ENCODE results near the gene MDC1. TPM values are rescaled to one million over a fixed set of nuclear protein-coding genes. Genes with fewer than 3 reads are reported as not detected.
A peak's percentile ranks its signal among the peaks of the same experiment; 100 is the strongest.

MDC1 gene
- total and polyA plus RNA-seq, 2 of the 13 experiments (the other 11 are each of a cell fraction or from before 2014, with no cell fraction given), result 8.4 to 14.0 TPM

DNA sequence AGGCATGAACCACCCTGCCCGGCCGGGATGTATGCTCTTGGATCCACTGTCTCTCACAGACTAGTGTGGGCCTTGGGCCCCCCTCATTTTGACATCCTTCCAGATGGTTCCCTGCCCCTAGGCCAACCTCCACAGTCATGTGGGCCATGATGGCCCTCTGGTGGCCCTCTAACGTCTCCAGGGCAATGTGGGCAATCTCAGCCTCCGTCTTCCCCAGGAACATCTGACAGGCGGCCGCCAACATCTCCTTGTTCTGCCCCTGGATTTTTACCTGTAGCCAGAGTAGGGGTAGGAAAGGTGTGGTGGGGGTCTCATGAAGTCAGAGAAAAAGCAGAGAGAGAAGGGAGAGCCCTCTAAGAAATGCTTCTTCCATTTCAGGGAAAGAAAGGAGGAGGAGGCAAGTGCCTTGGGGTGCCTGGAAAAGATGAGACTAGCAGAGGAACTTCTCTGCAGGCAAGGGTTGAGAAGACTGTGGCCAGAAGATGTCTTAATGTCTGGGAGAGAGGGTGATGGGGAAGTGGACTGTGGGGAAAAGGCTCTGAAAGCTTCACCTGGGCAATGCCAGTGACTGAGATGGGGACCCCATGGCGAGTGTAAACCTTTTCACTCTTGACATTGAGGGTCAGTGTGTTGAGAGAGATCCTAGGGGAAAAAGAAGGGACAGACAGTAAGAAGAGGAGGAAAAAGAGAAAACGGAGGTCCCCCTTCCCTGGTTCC lies 24.1 kb upstream of the MDC1 start:
- Histone ChIP-seq H4K20me1 (ENCODE audit: insufficient read depth, low read length) (peaks cover 15% of the 10 kb centered on the region), H3K4me1 (ENCODE audit: insufficient read depth, low read length) (peaks cover 71% of the 10 kb centered on the region), H2AFZ (ENCODE audit: low read length) (no peak overlapping the region), H3K9me3 (ENCODE audit: low read length) (no peaks in the 10 kb centered on the region), H3K36me3 (replicated peaks in 1 of 2; ENCODE audit: control insufficient read depth in 1 of 2, insufficient read depth in 2 of 2, low read length in 2 of 2) (peaks cover 9 to 29% of the 10 kb centered on the region in 2 experiments), H3K4me2 (ENCODE audit: low read depth, low read length) (peak overlapping the region; percentile 91), H3K79me2 (ENCODE audit: insufficient read depth, low read length) (peaks cover 24% of the 10 kb centered on the region), H3K9ac (ENCODE audit: insufficient read depth, low read depth, low read length) (peak overlapping the region; percentile 94), H3K4me3 (replicated peaks in 1 of 3; ENCODE audit: insufficient read depth in 1 of 3, low read depth in 2 of 3, low read length in 3 of 3) (peak overlapping the region; percentile 91 to 98 (median 98); a peak in 5 of 6 replicates), H3K27me3 (ENCODE audit: control insufficient read depth in 1 of 2, insufficient read depth in 2 of 2, low read length in 2 of 2) (no peaks in the 10 kb centered on the region; a peak in 1 of 5 replicates), H3K27ac (ENCODE audit: extremely low read length, insufficient read depth, low read length) (peak overlapping the region; percentile 81)
- POLR2A ChIA-PET, result interaction anchor here (0.6 to 16.9 kb wide), 18 partner anchors 7 to 126 kb away, joined by 3 to 414 read pairs (median 9); partner anchors contain the start of genes MDC1 and NRM
- no TSS peak for BruUV-seq (replicated peaks)
- FAIRE-seq (no peak), DNase-seq (ENCODE audit: low spot score) (no peak), ATAC-seq (no peak)
- WGBS (ENCODE audit: low lambda C conversion rate), result 86% methylated on average over 8 of the region's 8 CpGs
- in situ Hi-C loops (cut with HindIII; ENCODE audit: extremely low pct_ligation_motif_present, low pct_unique_long_range_greater_than_20kb), result loop anchor here (5.0 kb wide), 2 partner anchors 86 to 136 kb away; no protein-coding TSS in a partner anchor
- intact Hi-C loops (cut with micrococcal nuclease; ENCODE audit: unreplicated experiment), result no loop called here
- CTCF ChIA-PET (ENCODE audit: low intra/inter-chr PET ratio, low total read pairs), result no interaction called here
- TF ChIP-seq ZNF850 (CRISPR knock-in tag; conservative IDR thresholded peaks at IDR 0.05), result no peak
- TF ChIP-seq SIX4 (CRISPR knock-in tag; IDR thresholded peaks at IDR 0.05), result no peak
- TF ChIP-seq SIX1 (CRISPR knock-in tag; IDR thresholded peaks at IDR 0.05; ENCODE audit: borderline replicate concordance), result no peak
- no peak for TF ChIP-seq ZSCAN22 (CRISPR knock-in tag; IDR thresholded peaks at IDR 0.05)
- TF ChIP-seq, protein P1, sequence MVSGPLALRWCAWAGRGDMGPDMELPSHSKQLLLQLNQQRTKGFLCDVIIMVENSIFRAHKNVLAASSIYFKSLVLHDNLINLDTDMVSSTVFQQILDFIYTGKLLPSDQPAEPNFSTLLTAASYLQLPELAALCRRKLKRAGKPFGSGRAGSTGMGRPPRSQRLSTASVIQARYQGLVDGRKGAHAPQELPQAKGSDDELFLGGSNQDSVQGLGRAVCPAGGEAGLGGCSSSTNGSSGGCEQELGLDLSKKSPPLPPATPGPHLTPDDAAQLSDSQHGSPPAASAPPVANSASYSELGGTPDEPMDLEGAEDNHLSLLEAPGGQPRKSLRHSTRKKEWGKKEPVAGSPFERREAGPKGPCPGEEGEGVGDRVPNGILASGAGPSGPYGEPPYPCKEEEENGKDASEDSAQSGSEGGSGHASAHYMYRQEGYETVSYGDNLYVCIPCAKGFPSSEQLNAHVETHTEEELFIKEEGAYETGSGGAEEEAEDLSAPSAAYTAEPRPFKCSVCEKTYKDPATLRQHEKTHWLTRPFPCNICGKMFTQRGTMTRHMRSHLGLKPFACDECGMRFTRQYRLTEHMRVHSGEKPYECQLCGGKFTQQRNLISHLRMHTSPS (CRISPR knock-in tag; IDR thresholded peaks at IDR 0.05; ENCODE audit: low read depth), result no peak
- TF ChIP-seq KAT7 (CRISPR knock-in tag; IDR thresholded peaks at IDR 0.05; ENCODE audit: borderline replicate concordance), result no peak
- no peak for TF ChIP-seq MATR3 (CRISPR knock-in tag; IDR thresholded peaks at IDR 0.05)
- no peak for TF ChIP-seq ZNF230 (CRISPR knock-in tag; IDR thresholded peaks at IDR 0.05)
- TF ChIP-seq, protein P2, sequence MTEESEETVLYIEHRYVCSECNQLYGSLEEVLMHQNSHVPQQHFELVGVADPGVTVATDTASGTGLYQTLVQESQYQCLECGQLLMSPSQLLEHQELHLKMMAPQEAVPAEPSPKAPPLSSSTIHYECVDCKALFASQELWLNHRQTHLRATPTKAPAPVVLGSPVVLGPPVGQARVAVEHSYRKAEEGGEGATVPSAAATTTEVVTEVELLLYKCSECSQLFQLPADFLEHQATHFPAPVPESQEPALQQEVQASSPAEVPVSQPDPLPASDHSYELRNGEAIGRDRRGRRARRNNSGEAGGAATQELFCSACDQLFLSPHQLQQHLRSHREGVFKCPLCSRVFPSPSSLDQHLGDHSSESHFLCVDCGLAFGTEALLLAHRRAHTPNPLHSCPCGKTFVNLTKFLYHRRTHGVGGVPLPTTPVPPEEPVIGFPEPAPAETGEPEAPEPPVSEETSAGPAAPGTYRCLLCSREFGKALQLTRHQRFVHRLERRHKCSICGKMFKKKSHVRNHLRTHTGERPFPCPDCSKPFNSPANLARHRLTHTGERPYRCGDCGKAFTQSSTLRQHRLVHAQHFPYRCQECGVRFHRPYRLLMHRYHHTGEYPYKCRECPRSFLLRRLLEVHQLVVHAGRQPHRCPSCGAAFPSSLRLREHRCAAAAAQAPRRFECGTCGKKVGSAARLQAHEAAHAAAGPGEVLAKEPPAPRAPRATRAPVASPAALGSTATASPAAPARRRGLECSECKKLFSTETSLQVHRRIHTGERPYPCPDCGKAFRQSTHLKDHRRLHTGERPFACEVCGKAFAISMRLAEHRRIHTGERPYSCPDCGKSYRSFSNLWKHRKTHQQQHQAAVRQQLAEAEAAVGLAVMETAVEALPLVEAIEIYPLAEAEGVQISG (CRISPR knock-in tag; IDR thresholded peaks at IDR 0.05), result no peak
- TF ChIP-seq ZNF251 (CRISPR knock-in tag; IDR thresholded peaks at IDR 0.05), result no peak
- TF ChIP-seq XBP1 (CRISPR knock-in tag; IDR thresholded peaks at IDR 0.05), result no peak
- TF ChIP-seq, protein P3, sequence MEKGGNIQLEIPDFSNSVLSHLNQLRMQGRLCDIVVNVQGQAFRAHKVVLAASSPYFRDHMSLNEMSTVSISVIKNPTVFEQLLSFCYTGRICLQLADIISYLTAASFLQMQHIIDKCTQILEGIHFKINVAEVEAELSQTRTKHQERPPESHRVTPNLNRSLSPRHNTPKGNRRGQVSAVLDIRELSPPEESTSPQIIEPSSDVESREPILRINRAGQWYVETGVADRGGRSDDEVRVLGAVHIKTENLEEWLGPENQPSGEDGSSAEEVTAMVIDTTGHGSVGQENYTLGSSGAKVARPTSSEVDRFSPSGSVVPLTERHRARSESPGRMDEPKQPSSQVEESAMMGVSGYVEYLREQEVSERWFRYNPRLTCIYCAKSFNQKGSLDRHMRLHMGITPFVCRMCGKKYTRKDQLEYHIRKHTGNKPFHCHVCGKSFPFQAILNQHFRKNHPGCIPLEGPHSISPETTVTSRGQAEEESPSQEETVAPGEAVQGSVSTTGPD (CRISPR knock-in tag; IDR thresholded peaks at IDR 0.05), result no peak
- TF ChIP-seq, protein P4, sequence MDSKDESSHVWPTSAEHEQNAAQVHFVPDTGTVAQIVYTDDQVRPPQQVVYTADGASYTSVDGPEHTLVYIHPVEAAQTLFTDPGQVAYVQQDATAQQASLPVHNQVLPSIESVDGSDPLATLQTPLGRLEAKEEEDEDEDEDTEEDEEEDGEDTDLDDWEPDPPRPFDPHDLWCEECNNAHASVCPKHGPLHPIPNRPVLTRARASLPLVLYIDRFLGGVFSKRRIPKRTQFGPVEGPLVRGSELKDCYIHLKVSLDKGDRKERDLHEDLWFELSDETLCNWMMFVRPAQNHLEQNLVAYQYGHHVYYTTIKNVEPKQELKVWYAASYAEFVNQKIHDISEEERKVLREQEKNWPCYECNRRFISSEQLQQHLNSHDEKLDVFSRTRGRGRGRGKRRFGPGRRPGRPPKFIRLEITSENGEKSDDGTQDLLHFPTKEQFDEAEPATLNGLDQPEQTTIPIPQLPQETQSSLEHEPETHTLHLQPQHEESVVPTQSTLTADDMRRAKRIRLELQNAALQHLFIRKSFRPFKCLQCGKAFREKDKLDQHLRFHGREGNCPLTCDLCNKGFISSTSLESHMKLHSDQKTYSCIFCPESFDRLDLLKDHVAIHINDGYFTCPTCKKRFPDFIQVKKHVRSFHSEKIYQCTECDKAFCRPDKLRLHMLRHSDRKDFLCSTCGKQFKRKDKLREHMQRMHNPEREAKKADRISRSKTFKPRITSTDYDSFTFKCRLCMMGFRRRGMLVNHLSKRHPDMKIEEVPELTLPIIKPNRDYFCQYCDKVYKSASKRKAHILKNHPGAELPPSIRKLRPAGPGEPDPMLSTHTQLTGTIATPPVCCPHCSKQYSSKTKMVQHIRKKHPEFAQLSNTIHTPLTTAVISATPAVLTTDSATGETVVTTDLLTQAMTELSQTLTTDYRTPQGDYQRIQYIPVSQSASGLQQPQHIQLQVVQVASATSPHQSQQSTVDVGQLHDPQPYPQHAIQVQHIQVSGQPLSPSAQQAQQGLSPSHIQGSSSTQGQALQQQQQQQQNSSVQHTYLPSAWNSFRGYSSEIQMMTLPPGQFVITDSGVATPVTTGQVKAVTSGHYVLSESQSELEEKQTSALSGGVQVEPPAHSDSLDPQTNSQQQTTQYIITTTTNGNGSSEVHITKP (CRISPR knock-in tag; IDR thresholded peaks at IDR 0.05; ENCODE audit: low read depth), result no peak
- TF ChIP-seq MTF2 (CRISPR knock-in tag; IDR thresholded peaks at IDR 0.05; ENCODE audit: borderline replicate concordance), result no peak

Data from HepG2 (cell line).